NCI-H345 treated with DMSO at 0.1 percent for 48 hours (cell line): Measurements from ENCODE around the gene SPINT2.
"Not testable (repeated sequence)": the region's sequence is repeated elsewhere in the genome, so short reads cannot be mapped to it uniquely, and the experiment has no call there.

Source experiments
- DNase-seq: peaks from one replicate; lab custom pipeline; 2025; ENCODE audit not compliant: unreplicated experiment; lab: John Stamatoyannopoulos, UW

SPINT2 gene

GRCh38 chr19:38318660-38319059, 54.3 kb downstream of the SPINT2 start:
- no peak for DNase-seq

- DNase-seq = no peak
These were observed 55.3 kb downstream of the SPINT2 start, which contains the start of gene KCNK6 for GRCh38 chr19:38319421-38320258. Gene KCNK6, plus strand, starts transcription at chr19:38319845. Its CDS starts 106 bp downstream, at chr19:38319951.

- no peak for DNase-seq
These were observed 56.6 kb downstream of the SPINT2 start for GRCh38 chr19:38320969-38321339.

- DNase-seq = no peak
These were observed 57.3 kb downstream of the SPINT2 start for GRCh38 chr19:38321646-38322196.

GRCh38 chr19:38323291-38323690, 58.9 kb downstream of the SPINT2 start:
- no peak for DNase-seq

- DNase-seq = no peak
These were observed 60.1 kb downstream of the SPINT2 start for GRCh38 chr19:38324431-38324830.

GRCh38 chr19:38326591-38326990, 62.2 kb downstream of the SPINT2 start:
- DNase-seq = no peak

GRCh38 chr19:38329651-38330050, 65.3 kb downstream of the SPINT2 start:
- DNase-seq = no peak

GRCh38 chr19:38331728-38332127, 67.4 kb downstream of the SPINT2 start:
- DNase-seq = no peak

- no peak for DNase-seq
These were observed 68.9 kb downstream of the SPINT2 start for GRCh38 chr19:38333245-38333644.

- DNase-seq = peak; percentile 99
These were observed 71.7 kb downstream of the SPINT2 start for GRCh38 chr19:38335949-38336637.

GRCh38 chr19:38336638-38337359, 72.4 kb downstream of the SPINT2 start:
- DNase-seq = peak; percentile 100

GRCh38 chr19:38337360-38337653, 72.9 kb downstream of the SPINT2 start:
- DNase-seq = no peak

- DNase-seq = not testable (repeated sequence)
These were observed 74.6 kb downstream of the SPINT2 start for GRCh38 chr19:38339011-38339410.

- no peak for DNase-seq
These were observed 76.6 kb downstream of the SPINT2 start for GRCh38 chr19:38340927-38341326.
